Measurements from ENCODE around the gene PPP3R2. TPM values are rescaled to one million over a fixed set of nuclear protein-coding genes. Genes with fewer than 3 reads are reported as not detected.
A peak's percentile ranks its signal among the peaks of the same experiment; 100 is the strongest.
"Not testable (repeated sequence)": the region's sequence is repeated elsewhere in the genome, so short reads cannot be mapped to it uniquely, and the experiment has no call there.

Gene PPP3R2
- total RNA-seq, 2 donors from 2014 or later, result not detected

DNA sequence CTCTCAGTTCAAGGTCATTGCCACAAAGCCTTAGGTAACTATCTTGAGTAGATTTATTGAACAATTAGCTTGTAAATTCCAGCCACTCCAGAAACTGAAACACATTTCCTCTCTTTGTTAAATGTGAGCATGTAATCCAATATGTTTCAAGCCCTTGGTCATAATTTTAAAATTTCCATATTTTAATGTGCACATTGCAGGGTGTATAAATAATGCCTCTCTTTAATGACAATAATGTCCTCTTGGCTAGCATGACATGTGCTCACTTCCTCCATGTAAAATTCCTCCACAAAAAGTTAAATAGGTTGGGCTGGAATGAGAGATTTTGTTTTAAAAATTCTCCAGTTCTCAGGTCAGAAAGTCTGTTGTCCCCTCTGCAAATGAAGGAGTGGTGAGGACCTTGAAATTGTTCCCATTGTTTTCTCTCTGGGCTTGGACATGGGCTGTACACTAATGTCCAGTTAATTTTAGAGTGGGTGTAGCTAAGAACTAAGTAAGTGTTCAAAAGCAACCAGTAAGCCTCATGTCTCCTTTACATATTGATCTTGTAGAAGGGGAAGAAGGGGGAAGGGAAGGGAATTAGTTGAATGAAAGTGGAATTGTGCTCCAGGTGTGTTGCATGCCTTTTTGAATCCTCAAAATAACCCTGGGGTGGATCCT is 2.9 kb downstream of the PPP3R2 start:
- intact Hi-C loops (cut with DNase I), result no loop called here
- ATAC-seq (no peak), DNase-seq (no peak)

DNA sequence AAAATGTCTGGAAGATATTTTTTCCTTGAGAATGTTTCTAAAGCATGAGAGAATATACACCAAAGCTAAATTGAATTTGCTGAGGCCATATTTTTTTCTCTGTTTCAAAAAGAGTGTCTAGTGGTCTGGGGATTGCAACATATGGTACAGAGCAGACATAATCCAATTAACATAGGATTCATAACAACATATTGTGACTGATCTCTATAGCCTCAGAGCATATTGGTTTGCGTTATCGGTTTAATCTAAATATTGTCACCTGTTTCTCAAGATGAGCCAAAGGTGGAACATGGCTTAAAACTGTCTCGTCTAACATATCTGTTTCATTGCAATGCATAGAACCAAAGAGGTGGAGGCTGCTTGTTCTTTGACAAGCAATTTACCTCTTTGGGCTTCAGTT is 3.9 kb downstream of the PPP3R2 start:
- ATAC-seq (no peak), DNase-seq (no peak)
- intact Hi-C loops (cut with DNase I), result no loop called here

DNA sequence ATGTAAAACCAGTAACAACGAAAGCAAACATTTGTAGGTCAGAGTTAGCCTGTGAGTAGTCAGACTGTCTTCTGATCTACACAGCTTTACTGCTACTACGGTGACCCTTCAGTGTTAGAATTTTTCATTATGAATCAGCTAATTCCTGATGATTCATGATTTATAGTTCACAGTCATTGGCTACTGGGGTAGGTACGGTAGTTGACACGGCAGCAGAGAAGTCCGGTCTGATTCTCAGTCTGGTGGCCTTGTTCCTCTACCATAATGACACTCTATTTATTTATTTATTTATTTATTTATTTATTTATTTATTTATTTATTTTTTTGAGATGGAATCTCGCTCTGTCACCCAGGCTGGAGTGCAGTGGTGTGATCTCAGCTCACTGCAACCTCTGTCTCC is 4.7 kb downstream of the PPP3R2 start:
- intact Hi-C loops (cut with DNase I); ATAC-seq; DNase-seq: not testable (repeated sequence)

DNA sequence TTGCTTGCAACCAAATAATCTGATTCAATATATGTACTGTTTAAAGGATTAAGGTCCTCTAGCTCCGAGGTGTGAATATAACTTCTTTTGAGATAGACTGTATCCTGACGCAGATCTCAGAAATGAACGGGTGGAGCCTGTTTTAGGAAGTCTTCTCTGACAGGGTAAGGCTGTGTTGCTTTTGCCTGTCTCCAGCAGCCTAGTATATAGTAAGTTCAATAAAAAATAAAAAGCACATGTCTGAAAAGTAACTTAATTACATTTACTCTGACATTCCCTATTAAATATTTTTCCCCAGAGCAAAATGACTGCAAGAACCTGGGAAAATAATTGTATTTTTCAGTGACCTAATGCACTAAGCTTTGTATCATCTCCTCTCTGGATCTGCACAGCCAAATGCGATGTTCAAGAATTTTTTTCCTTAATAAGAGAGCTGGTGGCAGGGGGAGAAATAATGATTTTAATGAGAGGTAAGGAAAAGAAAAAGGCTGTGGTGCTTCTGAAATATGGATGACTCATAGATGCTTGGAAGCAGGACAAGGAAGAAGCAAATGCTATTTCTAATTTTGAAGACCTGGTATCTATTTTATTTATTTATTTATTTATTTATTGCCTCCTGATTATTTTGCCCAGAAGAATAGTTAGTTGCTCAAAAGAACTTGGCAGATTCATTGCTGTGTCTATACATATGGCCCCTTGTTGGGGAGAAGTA is 7.3 kb downstream of the PPP3R2 start:
- ATAC-seq (no peak), DNase-seq (no peak)
- intact Hi-C loops (cut with DNase I), result no loop called here

DNA sequence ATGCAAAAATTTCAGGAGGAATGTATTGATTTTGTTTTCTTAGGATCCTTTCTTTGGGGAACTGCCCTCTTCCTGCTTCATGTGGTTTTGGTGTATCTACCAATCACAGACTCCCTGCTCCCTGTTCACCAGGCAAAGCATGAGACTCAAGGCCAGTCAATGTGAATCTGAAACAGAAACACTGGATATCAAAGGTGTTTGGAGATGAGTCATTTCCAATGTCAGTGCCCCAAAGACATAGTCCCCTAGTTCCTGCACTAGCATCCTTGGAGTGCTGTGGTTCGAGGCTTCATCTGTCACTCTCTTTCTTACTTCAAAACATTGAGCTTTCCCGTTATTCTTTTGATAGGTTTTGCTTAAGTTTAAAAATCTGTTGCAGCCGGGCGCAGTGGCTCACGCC is 8.1 kb downstream of the PPP3R2 start:
- DNase-seq (no peak), ATAC-seq (no peak)
- intact Hi-C loops (cut with DNase I), result no loop called here

DNA sequence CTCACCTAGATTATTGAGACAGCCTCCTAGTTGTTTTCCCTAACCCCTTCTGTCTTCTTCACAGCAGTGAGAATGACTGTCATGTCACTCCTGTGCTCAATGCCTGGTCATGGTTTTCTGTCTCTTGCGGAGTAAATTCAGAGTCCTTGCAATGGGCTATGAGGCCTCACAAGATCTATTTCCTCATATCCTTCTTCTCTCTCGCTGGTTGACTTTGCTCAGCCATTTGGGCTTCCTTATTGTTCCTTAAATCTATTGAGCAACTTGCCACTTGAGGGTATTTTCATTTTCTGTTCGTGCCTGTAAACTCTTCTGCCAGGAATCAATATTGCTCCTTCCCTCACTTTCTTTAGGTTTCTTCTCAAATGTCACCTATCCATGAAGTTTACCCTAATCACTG is 9.0 kb downstream of the PPP3R2 start:
- ATAC-seq (peak in 1 of 2 donors; percentile 44), DNase-seq (no peak)
- intact Hi-C loops (cut with DNase I), result no loop called here

DNA sequence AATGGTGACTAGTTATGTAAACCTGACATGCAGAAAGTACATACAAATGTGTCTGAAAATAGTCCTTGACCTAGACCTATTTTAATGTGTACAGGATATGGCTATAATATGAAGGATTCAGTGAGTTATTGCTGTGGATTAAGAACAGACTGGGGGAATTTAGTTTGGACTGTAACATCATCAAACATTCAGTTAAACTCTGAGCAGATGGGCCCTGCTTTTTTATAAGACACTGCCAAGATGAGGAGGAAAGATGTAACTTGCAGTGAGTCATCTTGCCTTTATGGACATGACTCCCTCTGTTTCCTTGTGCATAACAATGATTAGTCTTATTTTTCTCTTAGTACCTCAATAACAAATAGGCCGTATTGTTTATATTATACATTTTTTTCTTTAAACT is 12.2 kb downstream of the PPP3R2 start:
- intact Hi-C loops (cut with DNase I), result no loop called here
- DNase-seq (no peak), ATAC-seq (no peak)

DNA sequence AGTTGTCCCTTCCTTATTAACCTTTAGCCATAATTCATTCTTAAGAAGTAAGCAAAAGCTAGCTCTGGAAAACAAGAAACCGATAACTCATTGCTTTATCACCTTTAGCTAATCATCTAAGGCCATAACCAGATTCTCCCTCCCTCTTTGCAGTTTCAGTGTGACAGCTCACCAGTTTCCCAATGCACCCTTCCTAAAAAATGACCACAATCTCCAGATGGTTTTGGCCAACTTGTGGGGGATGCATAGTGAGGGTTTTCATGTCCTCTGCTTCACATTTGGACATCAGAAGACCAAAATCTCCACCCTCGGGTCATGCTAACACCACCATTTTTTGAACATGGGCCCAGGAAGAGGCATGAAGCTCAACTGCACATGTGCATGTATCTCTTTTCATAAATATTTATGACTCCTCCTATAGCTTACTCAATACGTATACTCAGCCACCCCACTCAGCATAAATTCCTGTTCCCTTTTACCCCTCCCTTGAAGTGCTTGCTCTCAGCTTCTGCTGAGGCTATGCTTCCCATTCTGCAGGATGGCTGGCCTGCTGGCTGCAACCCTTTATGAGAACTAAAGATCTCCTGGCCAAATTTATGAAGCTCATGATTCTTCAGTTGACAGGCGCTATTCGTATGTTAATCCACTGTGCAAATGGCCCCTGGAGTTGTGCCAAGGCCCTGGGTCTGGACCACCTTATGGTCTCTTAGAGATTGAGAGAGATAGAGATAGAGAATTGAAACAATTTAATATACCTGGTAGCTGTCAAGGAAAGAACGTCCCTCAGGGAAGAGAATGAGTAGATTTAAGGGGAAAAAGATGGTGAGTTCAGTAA is 14.8 kb downstream of the PPP3R2 start:
- intact Hi-C loops (cut with DNase I), result no loop called here
- ATAC-seq (peak in 1 of 2 donors; percentile 46), DNase-seq (no peak)

DNA sequence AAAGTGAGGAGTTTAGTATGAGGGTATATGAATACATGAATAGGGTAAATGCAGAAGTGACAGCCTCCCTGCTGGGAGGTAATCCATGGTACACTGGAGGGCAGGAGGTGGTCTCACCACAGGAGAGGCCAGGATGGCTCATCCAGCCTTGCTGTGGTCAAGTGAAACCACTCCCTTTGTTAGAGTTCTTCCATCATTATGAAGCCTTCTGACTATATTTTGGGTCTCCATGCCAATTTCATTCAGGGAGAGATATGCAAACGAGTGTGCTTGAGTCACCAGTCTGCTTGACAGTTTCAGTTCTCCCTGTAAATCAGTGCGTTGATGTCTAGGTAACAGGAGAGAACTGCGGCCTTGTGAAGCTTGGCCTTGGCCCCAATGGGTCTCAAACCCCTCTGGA is 16.4 kb downstream of the PPP3R2 start:
- ATAC-seq (no peak), DNase-seq (no peak)
- intact Hi-C loops (cut with DNase I), result no loop called here

DNA sequence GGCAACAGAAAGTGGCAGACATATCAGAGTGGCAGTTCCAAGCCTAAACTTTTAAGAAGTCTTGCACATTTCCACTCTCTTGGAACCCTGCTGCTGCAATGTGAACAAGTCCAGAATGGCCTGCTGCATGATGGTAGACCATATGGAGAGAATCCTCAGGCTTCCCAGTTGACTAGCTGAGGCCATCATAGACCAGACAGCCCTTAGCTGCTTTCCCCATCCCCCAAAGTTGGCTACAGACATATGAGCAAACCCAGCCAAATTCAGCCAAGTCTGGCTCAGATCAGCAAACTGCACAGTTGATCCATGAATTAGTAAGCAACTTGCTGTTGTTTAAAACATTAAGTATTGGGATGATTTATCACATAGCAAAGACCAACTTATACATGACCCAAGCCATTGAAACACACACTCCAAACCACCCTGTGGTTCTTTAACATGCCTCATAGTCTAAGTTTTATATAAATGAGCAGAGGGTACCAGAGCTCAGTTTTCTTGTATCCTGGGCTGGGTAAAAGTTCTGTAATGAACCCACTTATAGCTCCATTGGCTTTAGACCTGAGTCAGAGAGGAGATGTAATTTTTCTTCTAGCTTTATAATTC is 19.9 kb downstream of the PPP3R2 start:
- intact Hi-C loops (cut with DNase I), result no loop called here
- DNase-seq (no peak), ATAC-seq (no peak)

DNA sequence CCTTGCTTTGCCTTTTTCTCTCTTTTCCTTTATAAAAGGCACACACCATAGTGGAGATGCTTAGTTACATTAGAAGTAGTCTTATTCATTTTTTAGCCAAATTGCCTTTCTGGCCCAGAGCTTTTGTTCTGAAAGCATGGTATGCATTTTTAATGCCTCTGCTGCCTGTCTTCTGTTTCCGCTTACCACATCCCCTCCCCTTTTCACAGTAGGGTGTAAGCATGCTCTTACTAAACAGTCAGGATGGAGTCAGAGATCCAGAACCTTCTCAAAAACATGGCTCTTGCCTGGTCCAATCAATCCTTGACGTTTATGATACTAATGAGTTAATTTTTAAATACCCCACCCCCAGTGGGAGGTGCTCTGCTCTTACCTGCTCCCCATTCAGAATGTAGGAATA is 22.5 kb downstream of the PPP3R2 start:
- DNase-seq (no peak), ATAC-seq (no peak)
- intact Hi-C loops (cut with DNase I), result no loop called here

DNA sequence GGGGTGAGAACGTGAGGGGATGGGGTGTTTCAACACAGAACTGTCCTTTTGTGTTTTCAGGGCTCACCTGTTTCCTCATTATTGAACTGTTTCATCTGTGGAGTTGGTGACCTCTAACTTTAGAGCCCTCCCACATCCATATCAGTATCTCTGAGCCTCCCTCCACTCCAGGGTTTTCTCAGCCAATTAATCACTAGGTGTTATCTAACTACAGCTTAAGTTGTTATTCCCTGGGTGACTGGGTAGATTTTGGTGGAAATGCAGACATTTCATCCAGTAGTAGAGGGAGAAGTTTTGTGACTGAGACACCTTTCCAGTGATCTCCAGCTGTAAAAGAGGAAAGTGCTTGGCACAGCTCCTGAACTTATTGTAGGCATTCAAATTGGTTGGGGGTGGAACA is 23.7 kb downstream of the PPP3R2 start:
- DNase-seq (no peak), ATAC-seq (no peak)
- intact Hi-C loops (cut with DNase I), result no loop called here

DNA sequence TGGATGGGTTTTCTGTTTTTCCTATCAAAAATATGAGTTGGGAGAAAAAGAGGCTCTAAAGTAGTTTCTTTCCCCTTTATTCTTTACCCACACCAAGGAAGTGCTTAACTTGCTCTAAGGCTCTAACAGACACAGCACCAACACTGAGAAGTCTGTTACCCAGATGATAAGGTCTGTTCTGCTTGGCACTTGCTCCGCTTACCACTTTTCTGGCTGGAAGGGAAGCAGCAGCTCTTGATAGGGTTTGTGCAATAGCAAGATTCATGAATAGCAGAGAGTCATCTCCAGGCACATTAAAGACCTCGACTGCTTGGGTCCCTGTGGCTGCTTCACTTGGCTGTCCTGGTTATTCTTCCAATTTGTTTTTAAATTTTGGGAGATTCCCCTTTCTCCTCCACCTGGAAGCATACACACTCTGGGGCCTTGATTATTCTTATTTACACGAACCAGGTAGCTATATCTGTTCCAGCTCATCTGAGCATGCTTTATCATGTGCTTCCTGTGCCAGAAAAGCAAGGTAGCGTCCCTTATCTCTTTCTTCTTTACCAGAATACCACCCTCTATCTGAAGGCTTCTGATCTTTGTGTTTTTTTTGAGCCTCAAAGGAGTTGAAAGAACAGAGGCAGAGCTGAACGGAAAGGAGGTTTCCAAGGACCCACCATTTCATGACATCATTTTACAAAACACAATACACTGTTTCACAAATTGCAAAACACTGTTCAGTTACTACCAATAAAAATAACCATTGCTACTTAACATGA is 24.8 kb downstream of the PPP3R2 start:
- DNase-seq (no peak), ATAC-seq (peak in 1 of 2 donors; percentile 40)
- intact Hi-C loops (cut with DNase I), result no loop called here

DNA sequence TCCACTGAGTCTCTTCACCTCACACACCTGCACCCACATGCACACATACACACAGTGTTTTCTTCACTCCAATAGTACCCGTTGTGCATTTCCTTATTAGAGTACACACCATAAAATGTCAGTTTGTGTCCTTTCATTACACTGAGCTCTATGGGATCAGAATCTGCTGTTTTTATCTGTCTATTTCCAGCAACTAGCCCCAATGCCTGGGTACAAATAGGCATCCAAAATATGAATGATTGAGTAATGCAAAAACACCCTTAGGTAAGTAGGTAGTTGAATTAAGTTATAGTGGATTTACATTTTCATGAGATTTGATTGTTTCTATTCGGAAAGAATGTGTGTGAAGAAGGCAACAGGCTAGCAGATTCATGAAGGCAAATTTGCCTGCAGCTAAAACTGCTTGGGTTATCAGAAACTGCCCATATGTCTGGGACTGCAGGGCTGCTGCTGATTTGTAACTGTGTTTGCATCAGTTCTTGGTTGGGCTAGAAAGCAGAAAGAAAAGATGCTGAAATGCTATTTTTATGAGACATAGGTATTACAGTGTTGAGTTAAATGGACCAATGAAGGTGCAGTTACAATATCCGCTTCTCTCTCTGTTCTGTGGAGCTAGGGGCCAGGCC is 26.9 kb downstream of the PPP3R2 start:
- DNase-seq (no peak), ATAC-seq (no peak)
- intact Hi-C loops (cut with DNase I), result no loop called here

DNA sequence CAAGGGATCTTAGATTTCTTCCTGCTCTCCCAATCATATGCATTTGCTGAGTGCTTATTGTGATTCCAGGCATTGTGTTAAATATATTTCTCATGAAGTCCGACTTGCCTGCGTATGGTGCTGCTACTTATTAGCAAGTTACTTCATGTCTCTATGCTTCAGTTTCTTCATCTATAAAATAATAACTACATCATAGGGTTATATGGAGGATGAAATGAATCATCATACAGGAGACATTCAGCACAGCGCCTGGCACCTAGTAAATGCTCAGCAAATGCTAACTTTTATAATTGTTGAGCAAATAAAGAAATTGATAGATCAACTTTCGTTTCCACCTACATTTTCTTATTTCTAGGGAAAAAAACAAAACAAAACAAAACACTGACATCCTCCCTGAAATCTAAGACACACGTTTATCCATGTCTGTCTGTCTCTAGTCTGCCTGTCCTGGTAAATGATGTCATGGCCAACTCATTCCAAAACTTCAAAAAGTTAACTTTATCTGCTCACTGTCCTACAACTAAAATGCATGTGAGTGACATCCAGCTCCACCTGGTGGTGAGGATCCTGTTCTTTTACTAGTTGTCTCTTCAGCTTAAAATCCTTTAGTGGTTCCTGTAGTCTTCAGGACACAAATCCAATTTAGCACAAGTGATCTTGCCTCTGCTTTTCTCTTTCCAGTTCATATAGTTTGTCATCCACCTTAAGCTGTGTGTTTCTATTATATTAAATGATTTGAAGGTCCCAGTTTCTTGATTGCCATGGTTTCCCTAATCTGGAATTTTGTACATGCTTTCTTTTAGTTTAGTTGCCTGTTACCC is 27.7 kb downstream of the PPP3R2 start:
- no peak for DNase-seq
- intact Hi-C loops (cut with DNase I), result no loop called here
- no peak for ATAC-seq

DNA sequence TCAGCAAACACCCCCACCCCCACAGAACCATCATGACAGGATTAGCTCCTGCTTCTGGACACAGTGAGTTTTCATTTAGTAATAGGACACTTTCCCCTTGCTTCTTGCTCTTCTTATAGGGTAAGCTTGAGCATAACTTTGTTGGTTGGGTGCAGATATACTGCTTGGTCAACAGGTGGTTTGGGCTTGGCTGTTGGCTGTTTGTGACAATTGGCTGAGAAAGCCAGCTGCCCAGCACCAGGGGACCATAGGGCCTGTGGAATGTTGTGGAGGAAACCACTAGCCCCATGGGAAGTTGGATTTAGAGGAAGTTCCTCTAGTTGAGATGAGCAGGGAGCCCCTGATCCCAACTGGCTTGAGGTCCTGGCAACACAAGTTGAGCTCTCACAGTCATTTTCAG is 30.5 kb downstream of the PPP3R2 start:
- intact Hi-C loops (cut with DNase I), result no loop called here
- ATAC-seq, result no peak

DNA sequence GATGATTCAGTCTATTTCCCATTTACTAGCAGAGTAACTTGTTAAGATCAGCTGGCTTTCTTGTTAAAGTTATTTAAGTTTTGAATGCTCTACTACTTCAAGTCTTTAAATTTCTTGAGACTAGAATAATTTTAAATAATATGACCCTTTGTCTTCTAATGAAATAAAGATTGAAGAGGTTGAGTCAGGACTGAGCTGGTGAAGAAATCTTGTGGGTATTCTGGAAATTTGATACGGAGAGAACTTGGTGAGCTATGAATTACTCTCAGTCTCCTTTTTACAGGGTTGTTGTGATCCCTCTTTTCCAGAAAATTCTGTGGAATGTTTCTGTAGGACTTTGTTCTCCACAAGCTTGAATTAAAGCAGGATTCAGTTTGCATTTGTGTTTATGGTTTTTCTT is 31.8 kb downstream of the PPP3R2 start:
- no peak for DNase-seq
- intact Hi-C loops (cut with DNase I), result no loop called here
- no peak for ATAC-seq

More for the DNA sequence above, 30.5 kb downstream of the PPP3R2 start:
- no peak for DNase-seq

DNA sequence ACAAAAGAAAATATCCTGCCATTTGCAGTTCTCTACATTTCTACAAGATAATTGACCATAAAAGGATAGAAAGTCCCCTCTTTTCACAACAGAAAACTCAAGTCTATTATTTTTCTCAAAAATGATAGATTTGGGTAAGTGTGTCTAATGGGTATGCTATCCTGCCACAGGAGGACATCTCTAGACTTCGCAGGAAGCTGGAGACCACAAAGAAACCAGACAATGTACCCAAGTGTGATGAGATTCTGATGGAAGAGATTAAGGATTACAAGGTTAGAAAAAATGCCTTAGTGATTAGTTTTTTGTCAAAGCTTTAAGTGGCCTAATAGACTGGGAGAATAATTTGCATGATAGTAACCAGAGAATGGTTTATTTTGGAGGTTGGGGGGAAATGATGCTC is 33.0 kb downstream of the PPP3R2 start:
- intact Hi-C loops (cut with DNase I), result no loop called here
- ATAC-seq (no peak), DNase-seq (no peak)
